ENCODE measurements around the gene BICD2.

The BICD2 gene

GRCh38 chr9:92726348-92726747 lies 38.3 kb downstream of the BICD2 start:
- DNase-seq, result no peak

- no peak for DNase-seq
Measured at GRCh38 chr9:92725766-92726165, 38.9 kb downstream of the BICD2 start.

GRCh38 chr9:92725266-92725545 lies 39.4 kb downstream of the BICD2 start:
- no peak for DNase-seq

GRCh38 chr9:92724528-92725265 lies 39.9 kb downstream of the BICD2 start:
- no peak for DNase-seq

- DNase-seq, result no peak
Measured at GRCh38 chr9:92723801-92724323, 40.8 kb downstream of the BICD2 start.

- no peak for DNase-seq
Measured at GRCh38 chr9:92723299-92723625, 41.4 kb downstream of the BICD2 start.

GRCh38 chr9:92722386-92723298 lies 42.0 kb downstream of the BICD2 start:
- no peak for DNase-seq

- no peak for DNase-seq
Measured at GRCh38 chr9:92721548-92721947, 43.1 kb downstream of the BICD2 start.

GRCh38 chr9:92720807-92721535 lies 43.7 kb downstream of the BICD2 start:
- DNase-seq, result no peak

- DNase-seq, result no peak
Measured at GRCh38 chr9:92720209-92720765, 44.3 kb downstream of the BICD2 start.

GRCh38 chr9:92719028-92719647 lies 45.5 kb downstream of the BICD2 start:
- DNase-seq, result no peak

- DNase-seq, result no peak
Measured at GRCh38 chr9:92718086-92719001, 46.3 kb downstream of the BICD2 start.

GRCh38 chr9:92717201-92718085 lies 47.2 kb downstream of the BICD2 start:
- DNase-seq, result no peak

GRCh38 chr9:92716557-92716956 lies 48.1 kb downstream of the BICD2 start:
- no peak for DNase-seq

GRCh38 chr9:92715488-92716231 lies 49.0 kb downstream of the BICD2 start:
- DNase-seq, result no peak

- DNase-seq, result no peak
Measured at GRCh38 chr9:92714787-92715487, 49.7 kb downstream of the BICD2 start.

GRCh38 chr9:92714016-92714415 lies 50.6 kb downstream of the BICD2 start:
- no peak for DNase-seq

GRCh38 chr9:92713528-92713927 lies 51.1 kb downstream of the BICD2 start:
- DNase-seq, result no peak

- no peak for DNase-seq
Measured at GRCh38 chr9:92712767-92713166, 51.9 kb downstream of the BICD2 start.

Data from left hindlimb (tissue), 1 donor.